HepG2 (cell line): ENCODE data around the gene HP1BP3. TPM values are rescaled to one million over a fixed set of nuclear protein-coding genes. Genes with fewer than 3 reads are reported as not detected.

Source experiments
- TBL1XR1 ChIP-seq: fragments of 150-350 bp; IDR thresholded peaks from 2 replicates; pipeline ENCODE4 v1.6.1; 2014; ENCODE audit warnings: borderline replicate concordance, low read length; ENCODE audit not compliant: partially characterized antibody
- ZMYM3 ChIP-seq: sonication (generic); formaldehyde crosslinking; IDR thresholded peaks from 2 replicates; pipeline ENCODE4 v1.5.1; 2020; ENCODE audit warnings: mild to moderate bottlenecking, missing genetic modification reagents
- ZNF652 ChIP-seq: IDR thresholded peaks from 2 replicates; pipeline ENCODE4 v1.6.1; 2016; ENCODE audit warnings: low read depth, borderline replicate concordance
- ZNF768 ChIP-seq: sonication (generic); formaldehyde crosslinking; IDR thresholded peaks from 2 replicates; pipeline ENCODE4 v1.4.0; 2020; ENCODE audit warnings: missing genetic modification reagents
- polyA plus RNA-seq, 8 experiments: library from polyadenylated mRNA; depleted of rRNA in 3 of 8; stranded (reverse) in 7 of 8; unstranded in 1 of 8; fragments of >200 nt; fragmentation: Illumina TruSeq in 4 of 8; extraction: Trizol in 4 of 8; gene quantifications; 2 replicates each; pipeline versions ENCODE4 v1.2.1 to v1.2.3, GENCODE V29; 2011 to 2016; ENCODE audit warnings: low read depth in 4 of 8, missing spikeins in 1 of 8, mixed read lengths in 1 of 8; ENCODE audit not compliant: insufficient read depth in 1 of 8
- total RNA-seq, 5 experiments: library from RNA; depleted of rRNA; stranded (reverse); fragments of >200 nt; fragmentation: Illumina TruSeq; extraction: Trizol; gene quantifications; 2 replicates each; pipeline ENCODE4 v1.2.3, GENCODE V29; 2016; ENCODE audit warnings: low read depth in 1 of 5
- TF ChIP-seq, protein P1 (sequence below): sonication (generic); formaldehyde crosslinking; IDR thresholded peaks from 2 replicates; pipeline ENCODE4 v1.5.1; 2020; ENCODE audit warnings: mild to moderate bottlenecking, missing genetic modification reagents, moderate library complexity
- TF ChIP-seq, protein P2 (sequence below): sonication (generic); formaldehyde crosslinking; IDR thresholded peaks from 2 replicates; pipeline ENCODE4 v1.8.0; 2022; ENCODE audit warnings: low read depth, missing genetic modification reagents

The HP1BP3 gene
- total and polyA plus RNA-seq, 2 of the 13 experiments (the other 11 are each of a cell fraction or from before 2014, with no cell fraction given), result 98.5 to 137 TPM

DNA sequence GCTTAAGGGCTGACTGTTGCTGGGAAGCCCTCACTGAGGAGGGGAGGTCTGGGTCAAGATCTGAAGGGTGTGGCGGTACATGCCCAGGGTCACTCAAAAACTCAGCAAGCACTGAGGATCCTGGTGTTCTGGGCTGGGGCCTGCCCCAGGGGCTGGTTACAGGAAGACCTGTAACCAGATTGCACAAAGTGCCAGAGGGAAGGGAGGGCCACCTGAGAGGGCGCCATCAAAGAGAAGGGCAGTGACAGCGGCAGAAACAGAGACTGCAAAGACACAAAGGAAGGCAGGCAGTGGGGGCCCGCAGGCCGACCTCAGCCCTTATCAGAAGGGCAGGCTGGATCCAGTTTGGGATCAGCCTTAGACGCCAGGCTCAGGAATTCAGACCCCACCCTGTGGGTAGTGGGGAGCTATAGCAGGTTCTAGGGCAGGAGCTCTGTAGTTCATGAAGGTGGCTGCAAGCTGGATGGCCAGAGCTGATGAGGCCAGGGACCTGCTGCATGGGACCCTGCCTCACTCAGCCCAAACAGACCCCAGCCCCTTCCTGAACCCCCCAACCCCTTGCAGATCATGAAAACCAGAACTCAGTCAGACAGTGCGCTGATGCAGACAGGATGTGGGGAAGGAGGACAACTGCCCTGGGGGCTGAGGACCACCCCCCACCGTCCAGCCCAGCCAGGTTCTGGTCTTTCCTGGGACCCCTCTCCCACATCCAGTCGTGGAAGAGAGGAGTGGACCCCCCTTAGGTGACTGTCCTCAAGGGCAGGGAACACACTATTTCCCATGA, 58.5 kb downstream of the HP1BP3 start (continued):
- TF ChIP-seq, protein P1, sequence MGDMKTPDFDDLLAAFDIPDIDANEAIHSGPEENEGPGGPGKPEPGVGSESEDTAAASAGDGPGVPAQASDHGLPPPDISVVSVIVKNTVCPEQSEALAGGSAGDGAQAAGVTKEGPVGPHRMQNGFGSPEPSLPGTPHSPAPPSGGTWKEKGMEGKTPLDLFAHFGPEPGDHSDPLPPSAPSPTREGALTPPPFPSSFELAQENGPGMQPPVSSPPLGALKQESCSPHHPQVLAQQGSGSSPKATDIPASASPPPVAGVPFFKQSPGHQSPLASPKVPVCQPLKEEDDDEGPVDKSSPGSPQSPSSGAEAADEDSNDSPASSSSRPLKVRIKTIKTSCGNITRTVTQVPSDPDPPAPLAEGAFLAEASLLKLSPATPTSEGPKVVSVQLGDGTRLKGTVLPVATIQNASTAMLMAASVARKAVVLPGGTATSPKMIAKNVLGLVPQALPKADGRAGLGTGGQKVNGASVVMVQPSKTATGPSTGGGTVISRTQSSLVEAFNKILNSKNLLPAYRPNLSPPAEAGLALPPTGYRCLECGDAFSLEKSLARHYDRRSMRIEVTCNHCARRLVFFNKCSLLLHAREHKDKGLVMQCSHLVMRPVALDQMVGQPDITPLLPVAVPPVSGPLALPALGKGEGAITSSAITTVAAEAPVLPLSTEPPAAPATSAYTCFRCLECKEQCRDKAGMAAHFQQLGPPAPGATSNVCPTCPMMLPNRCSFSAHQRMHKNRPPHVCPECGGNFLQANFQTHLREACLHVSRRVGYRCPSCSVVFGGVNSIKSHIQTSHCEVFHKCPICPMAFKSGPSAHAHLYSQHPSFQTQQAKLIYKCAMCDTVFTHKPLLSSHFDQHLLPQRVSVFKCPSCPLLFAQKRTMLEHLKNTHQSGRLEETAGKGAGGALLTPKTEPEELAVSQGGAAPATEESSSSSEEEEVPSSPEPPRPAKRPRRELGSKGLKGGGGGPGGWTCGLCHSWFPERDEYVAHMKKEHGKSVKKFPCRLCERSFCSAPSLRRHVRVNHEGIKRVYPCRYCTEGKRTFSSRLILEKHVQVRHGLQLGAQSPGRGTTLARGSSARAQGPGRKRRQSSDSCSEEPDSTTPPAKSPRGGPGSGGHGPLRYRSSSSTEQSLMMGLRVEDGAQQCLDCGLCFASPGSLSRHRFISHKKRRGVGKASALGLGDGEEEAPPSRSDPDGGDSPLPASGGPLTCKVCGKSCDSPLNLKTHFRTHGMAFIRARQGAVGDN (CRISPR knock-in tag), result 0 out of 2 replicates have a peak, but pooled peaks have one; percentile 2
- no peak for TF ChIP-seq ZNF652 (CRISPR knock-in tag)
- no peak for TF ChIP-seq TBL1XR1
- TF ChIP-seq ZMYM3, result 0 out of 2 replicates have a peak, but pooled peaks have one; percentile 29
- TF ChIP-seq ZNF768, result peak; percentile 84; the same call in 1 of the 2 replicates
- TF ChIP-seq, protein P2, sequence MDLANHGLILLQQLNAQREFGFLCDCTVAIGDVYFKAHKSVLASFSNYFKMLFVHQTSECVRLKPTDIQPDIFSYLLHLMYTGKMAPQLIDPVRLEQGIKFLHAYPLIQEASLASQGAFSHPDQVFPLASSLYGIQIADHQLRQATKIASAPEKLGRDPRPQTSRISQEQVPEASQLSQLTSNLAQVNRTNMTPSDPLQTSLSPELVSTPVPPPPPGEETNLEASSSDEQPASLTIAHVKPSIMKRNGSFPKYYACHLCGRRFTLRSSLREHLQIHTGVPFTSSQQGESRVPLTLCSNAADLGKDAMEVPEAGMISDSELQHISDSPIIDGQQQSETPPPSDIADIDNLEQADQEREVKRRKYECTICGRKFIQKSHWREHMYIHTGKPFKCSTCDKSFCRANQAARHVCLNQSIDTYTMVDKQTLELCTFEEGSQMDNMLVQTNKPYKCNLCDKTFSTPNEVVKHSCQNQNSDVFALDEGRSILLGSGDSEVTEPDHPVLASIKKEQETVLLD (CRISPR knock-in tag), result no peak
